Stomach (tissue), 9 donors: ENCODE measurements around the gene GATA2. TPM values are rescaled to one million over a fixed set of nuclear protein-coding genes. Genes with fewer than 3 reads are reported as not detected.

ENCODE experiments used
- DNase-seq, 2 donors: peaks; one replicate each; pipeline versions ENCODE4 v3.0.0 to v3.0.0-alpha.2; 2013 to 2019
- H3K27ac ChIP-seq, 5 donors: fragments of 200-600 bp in 4 of 5; sonication (generic) in 4 of 5; one replicate each; pipeline ENCODE4 v1.5.1; 2013 to 2019; ENCODE audit warnings: mild to moderate bottlenecking in 1 of 5, moderate library complexity in 1 of 5
- H3K27me3 ChIP-seq, 3 donors: fragments of 200-600 bp; sonication (generic); one replicate each; pipeline ENCODE4 v1.5.1; 2017 to 2019; ENCODE audit warnings: mixed run types in 1 of 3
- H3K36me3 ChIP-seq, 4 donors: fragments of 200-600 bp; sonication (generic); 1 replicate in 3 of 4; 2 replicates in 1 of 4; pipeline ENCODE4 v1.5.1; 2016 to 2019
- H3K4me1 ChIP-seq, 4 donors: fragments of 200-600 bp; sonication (generic); one replicate each; pipeline ENCODE4 v1.5.1; 2016 to 2019
- H3K4me3 ChIP-seq, 4 donors: fragments of 200-600 bp; sonication (generic) in 3 of 4; one replicate each; pipeline ENCODE4 v1.5.1; 2016 to 2019; ENCODE audit warnings: mild to moderate bottlenecking in 1 of 4
- H3K9me3 ChIP-seq, 4 donors: fragments of 200-600 bp; sonication (generic); one replicate each; pipeline ENCODE4 v1.5.1; 2016 to 2019
- EP300 ChIP-seq: sonication (generic); formaldehyde crosslinking; IDR thresholded peaks from one replicate; pipeline ENCODE4 v1.6.1; 2017; ENCODE audit warnings: antibody characterized with exemption
- POLR2A ChIP-seq, 4 donors: fragments of 450-650 bp; IDR thresholded peaks; one replicate each; pipeline ENCODE4 v1.6.1; 2016; ENCODE audit warnings: antibody characterized with exemption in 4 of 4, control low read depth in 2 of 4, mild to moderate bottlenecking in 1 of 4, moderate library complexity in 1 of 4
- POLR2AphosphoS5 ChIP-seq, 3 donors: sonication (generic); formaldehyde crosslinking; IDR thresholded peaks; one replicate each; pipeline ENCODE4 v1.6.1; 2016; ENCODE audit warnings: antibody characterized with exemption in 3 of 3
- WGBS, 5 donors: extraction: QIAGEN DNeasy Blood & Tissue Kit in 3 of 5; methylation state at CpG; one replicate each; pipeline versions ENCODE4 v1.1.5 to v1.1.7; 2013 to 2018; 5-methylcytosine and 5-hydroxymethylcytosine counted together
- intact Hi-C: fragments of 100-400 bp; cut with DNase I; formaldehyde crosslinking; loops from one replicate; pipeline ENCODE4 v1.15.1; 2023; ENCODE audit warnings: low total_unique reads
- polyA plus RNA-seq, 3 donors: library from polyadenylated mRNA; stranded (reverse); fragments of 200-250 nt; gene quantifications; one replicate each; pipeline ENCODE4 v1.2.3, GENCODE V29; 2013
- total RNA-seq, 5 donors: library from RNA; depleted of rRNA; stranded (reverse); fragments of >200 nt; gene quantifications; one replicate each; pipeline versions ENCODE4 v1.1.0 to v1.2.3, GENCODE V29; 2014 to 2016
- TF ChIP-seq, protein P1 (sequence below), 7 experiments: fragments of 450-650 bp in 4 of 7; fragments of 200-600 bp in 3 of 7; sonication (generic) in 3 of 7; IDR thresholded peaks; one replicate each; pipeline ENCODE4 v1.5.1; 2016 to 2019; ENCODE audit warnings: antibody characterized with exemption in 7 of 7, control low read depth in 2 of 7, mild to moderate bottlenecking in 1 of 7
- donor health status: healthy with polysubstance abuse.
- donor health status: Bipolar disorder and iron deficiency.
- donor health status: healthy.

GATA2 gene
- total and polyA plus RNA-seq, 8 donors, result 2.3 to 9.1 (median 3.4) TPM

DNA sequence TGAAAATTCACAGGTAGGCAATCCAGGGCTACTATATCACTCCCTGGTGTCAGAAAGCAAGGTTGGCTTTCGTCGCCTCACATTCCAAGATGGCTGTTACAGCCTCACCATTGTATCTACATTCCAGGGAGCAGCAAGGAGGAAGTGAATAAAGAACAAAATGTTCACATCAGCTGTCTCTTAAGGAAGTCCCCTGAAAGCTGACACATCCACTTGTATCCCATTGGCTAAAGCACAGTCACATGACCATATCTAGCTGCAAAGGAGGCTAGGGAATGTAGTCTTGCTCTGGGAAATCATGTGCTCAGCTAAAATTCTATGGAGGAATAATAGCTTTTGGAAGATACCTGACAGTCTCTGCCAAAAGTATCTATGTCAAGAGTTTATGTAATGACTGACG, 12.8 kb upstream of the GATA2 start:
- H3K4me3 ChIP-seq, result no peak overlapping the region
- H3K27me3 ChIP-seq, result peaks cover 0 to 84% (median 6%) of the 10 kb centered on the region in 3 donors
- WGBS, 5 donors, result 80 to 99% (median 95%) methylated on average over 3 of the region's 3 CpGs
- intact Hi-C loops, result no loop called here
- no peaks in the 10 kb centered on the region for H3K4me1 ChIP-seq
- H3K27ac ChIP-seq, result no peak overlapping the region
- DNase-seq, result no peak
- TF ChIP-seq POLR2AphosphoS5 (IDR thresholded peaks at IDR 0.05) (no peak), EP300 (no peak), POLR2A (IDR thresholded peaks at IDR 0.05) (no peak)
- TF ChIP-seq, protein P1, sequence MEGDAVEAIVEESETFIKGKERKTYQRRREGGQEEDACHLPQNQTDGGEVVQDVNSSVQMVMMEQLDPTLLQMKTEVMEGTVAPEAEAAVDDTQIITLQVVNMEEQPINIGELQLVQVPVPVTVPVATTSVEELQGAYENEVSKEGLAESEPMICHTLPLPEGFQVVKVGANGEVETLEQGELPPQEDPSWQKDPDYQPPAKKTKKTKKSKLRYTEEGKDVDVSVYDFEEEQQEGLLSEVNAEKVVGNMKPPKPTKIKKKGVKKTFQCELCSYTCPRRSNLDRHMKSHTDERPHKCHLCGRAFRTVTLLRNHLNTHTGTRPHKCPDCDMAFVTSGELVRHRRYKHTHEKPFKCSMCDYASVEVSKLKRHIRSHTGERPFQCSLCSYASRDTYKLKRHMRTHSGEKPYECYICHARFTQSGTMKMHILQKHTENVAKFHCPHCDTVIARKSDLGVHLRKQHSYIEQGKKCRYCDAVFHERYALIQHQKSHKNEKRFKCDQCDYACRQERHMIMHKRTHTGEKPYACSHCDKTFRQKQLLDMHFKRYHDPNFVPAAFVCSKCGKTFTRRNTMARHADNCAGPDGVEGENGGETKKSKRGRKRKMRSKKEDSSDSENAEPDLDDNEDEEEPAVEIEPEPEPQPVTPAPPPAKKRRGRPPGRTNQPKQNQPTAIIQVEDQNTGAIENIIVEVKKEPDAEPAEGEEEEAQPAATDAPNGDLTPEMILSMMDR (IDR thresholded peaks at IDR 0.05), result no peak
- H3K36me3 ChIP-seq, result no peaks in the 10 kb centered on the region
- H3K9me3 ChIP-seq, result peaks cover 0 to 5% (median 0%) of the 10 kb centered on the region in 4 donors

DNA sequence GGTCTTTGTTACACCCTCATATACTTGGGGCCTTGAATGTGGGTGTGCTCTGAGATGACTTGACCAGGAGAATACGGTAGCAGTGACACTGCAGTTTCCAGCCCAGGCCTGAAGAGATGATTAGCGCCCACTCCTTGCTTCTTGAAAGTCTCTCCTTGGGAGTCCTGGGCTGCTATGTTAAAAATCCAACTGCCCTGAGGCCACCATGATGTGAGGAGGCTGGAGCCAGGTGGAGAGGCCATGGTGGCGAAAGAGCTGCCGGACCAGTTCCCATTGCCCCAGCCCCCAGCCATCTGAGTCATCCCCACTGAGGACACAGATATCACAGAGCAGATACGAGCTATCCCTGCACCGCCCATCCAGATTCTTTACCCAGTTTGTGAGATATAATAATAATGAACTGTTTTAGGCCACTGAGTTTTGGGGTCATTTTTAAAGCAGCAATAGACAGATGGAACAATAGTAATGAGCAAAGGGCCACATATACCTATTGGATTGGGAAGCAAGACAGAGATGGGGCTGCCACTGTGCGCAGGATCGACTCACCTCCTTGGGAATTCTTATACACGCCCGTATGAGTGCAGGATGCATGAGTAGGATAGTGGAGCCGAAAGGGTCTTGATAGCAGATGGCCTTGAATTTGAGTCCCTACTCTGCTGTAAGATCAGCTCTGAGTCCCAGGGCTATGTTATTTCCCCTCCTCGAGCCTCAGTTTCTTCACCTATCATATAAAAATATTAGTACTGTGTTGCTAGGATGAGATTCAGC, 12.1 kb upstream of the GATA2 start:
- H3K36me3 ChIP-seq, result no peaks in the 10 kb centered on the region
- TF ChIP-seq EP300, result no peak
- no peak for TF ChIP-seq POLR2A (IDR thresholded peaks at IDR 0.05)
- TF ChIP-seq, protein P1 (IDR thresholded peaks at IDR 0.05), result no peak
- TF ChIP-seq POLR2AphosphoS5 (IDR thresholded peaks at IDR 0.05), result no peak
- no peak for DNase-seq
- WGBS, 5 donors, result 88 to 93% (median 90%) methylated on average over 8 to 12 of the region's 12 CpGs
- intact Hi-C loops, result no loop called here
- no peak overlapping the region for H3K27ac ChIP-seq
- H3K4me1 ChIP-seq, result no peaks in the 10 kb centered on the region
- peaks cover 0 to 3% (median 0%) of the 10 kb centered on the region in 4 donors for H3K9me3 ChIP-seq
- H3K27me3 ChIP-seq, result peaks cover 0 to 88% (median 11%) of the 10 kb centered on the region in 3 donors
- no peak overlapping the region for H3K4me3 ChIP-seq

DNA sequence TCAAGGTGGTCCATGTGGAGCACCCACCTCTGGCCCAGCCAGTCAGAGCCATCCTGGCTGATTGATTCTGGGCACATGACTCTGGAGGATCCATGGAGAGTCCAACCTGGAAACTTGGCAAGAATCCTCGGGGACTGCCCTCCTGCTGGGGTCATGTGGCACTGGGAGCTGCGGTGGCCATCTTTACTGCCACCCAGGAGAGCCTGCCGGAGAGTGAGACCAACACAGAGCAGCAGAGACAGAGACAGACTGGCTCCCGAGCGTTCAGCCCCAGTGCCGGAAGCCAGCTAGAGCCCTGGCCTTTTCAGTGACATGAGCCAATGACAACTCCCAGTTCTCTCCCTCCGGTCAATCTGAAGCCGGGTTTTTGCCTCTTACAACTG, 11.5 kb upstream of the GATA2 start:
- H3K36me3 ChIP-seq, result no peaks in the 10 kb centered on the region
- 91 to 94% (median 91%) methylated on average over 3 to 8 of the region's 8 CpGs for WGBS, 5 donors
- intact Hi-C loops, result no loop called here
- no peak overlapping the region for H3K4me3 ChIP-seq
- DNase-seq, result no peak
- H3K4me1 ChIP-seq, result no peaks in the 10 kb centered on the region
- peaks cover under 1 to 88% (median 17%) of the 10 kb centered on the region in 3 donors for H3K27me3 ChIP-seq
- no peaks in the 10 kb centered on the region for H3K9me3 ChIP-seq
- TF ChIP-seq, protein P1 (IDR thresholded peaks at IDR 0.05), result no peak
- TF ChIP-seq POLR2AphosphoS5 (IDR thresholded peaks at IDR 0.05) (no peak), EP300 (no peak)
- H3K27ac ChIP-seq, result no peak overlapping the region

DNA sequence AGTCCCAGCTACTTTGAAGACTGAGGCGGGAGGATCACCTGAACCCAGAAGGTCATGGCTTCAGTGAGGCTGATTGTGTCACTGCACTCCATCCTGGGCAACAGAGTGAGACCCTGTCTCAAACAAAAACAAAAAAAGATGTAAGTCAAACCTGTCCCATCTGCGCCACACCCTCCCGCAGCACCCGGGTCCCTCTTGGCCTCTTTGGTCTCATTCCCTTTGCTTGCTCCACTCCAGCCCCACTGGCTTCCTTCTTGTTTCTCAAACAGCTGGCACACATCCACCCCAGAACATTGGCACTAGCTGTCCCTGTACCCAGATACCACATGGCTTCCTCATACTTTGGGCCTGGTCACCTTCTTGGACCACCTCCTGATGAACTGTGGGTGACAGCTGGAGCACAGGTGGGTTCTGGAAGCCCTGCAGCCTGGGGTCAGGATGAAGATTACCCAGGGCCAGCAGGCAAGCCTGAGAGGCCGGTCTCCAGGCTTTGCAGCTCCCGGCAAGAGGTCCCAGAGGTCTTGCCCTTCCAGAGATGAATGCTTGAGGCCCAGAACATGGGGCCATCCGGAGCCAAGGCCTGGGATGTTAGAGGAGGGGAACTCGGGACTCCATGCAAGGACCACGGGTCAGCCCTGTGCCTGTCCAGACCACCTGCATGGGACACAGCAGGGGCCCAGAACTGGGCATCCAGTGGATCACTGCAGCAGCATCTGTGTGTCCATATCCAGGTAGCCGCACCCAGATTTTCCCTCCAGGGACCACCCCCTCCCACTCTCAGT, 10.9 kb upstream of the GATA2 start:
- intact Hi-C loops, result no loop called here
- H3K4me1 ChIP-seq, result no peaks in the 10 kb centered on the region
- H3K36me3 ChIP-seq, result no peaks in the 10 kb centered on the region
- WGBS, 5 donors, result 82 to 95% (median 84%) methylated on average over 4 to 10 of the region's 10 CpGs
- H3K9me3 ChIP-seq, result no peaks in the 10 kb centered on the region
- TF ChIP-seq EP300 (no peak), POLR2AphosphoS5 (IDR thresholded peaks at IDR 0.05) (no peak), POLR2A (IDR thresholded peaks at IDR 0.05) (no peak)
- TF ChIP-seq, protein P1 (IDR thresholded peaks at IDR 0.05), result no peak
- H3K27ac ChIP-seq, result no peak overlapping the region
- H3K4me3 ChIP-seq, result no peak overlapping the region
- DNase-seq, result no peak
- H3K27me3 ChIP-seq, result peaks cover 6 to 88% (median 23%) of the 10 kb centered on the region in 3 donors
